HTR-8/SVneo (cell line): ENCODE results near the gene LRCH1.

Experiments used
- DNase-seq: peaks from one replicate; pipeline ENCODE4 v3.0.0; 2011; ENCODE audit warnings: low spot score, mixed read lengths; ENCODE audit not compliant: insufficient read length
- FAIRE-seq: peaks from 2 replicates; lab custom pipeline; 2011; peaks lifted over from hg19 to GRCh38; lab: Jason Lieb, UNC

The LRCH1 gene

DNA sequence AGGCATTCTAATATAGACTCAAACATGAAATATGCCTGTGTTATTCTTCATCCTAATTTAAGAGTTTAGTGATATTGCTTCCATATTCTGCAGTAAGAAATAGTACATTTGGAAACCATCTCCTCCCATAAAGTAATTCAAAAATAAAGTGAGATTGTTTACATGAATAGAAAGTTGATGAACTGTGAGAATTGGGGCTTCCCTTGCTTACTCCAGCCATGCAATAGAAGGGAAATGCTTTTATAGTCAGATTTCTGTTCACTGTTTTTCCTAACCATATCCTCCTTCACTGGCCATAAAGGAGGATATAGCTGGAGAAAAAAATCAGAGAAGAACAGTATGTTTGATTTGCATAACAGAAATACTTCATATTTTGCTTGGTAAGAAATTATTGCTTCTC, 7.8 kb downstream of the LRCH1 start:
- DNase-seq (no peak), FAIRE-seq (no peak)

GRCh38 chr13:46561286-46561685, 8.3 kb downstream of the LRCH1 start:
- FAIRE-seq (no peak), DNase-seq (no peak)

DNA sequence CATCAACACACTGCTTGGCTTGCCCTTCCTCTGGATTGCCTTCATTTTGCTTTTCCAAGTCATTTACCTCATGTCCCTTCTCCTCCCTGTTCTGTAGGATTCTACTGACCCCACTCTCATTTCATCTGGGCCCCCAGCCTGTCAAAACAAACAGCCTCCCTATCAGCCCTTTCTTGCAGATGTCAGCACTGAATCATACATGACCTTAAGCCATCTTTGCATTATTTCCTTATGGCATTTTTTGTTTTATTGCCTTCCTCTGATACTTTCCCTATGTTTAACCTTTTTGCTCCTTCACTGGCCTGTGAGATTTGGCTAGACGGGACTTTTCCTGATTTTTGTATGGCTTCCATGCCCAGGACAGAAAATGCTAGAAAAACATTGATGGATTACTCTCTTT, 8.7 kb downstream of the LRCH1 start:
- no peak for FAIRE-seq
- no peak for DNase-seq

DNA sequence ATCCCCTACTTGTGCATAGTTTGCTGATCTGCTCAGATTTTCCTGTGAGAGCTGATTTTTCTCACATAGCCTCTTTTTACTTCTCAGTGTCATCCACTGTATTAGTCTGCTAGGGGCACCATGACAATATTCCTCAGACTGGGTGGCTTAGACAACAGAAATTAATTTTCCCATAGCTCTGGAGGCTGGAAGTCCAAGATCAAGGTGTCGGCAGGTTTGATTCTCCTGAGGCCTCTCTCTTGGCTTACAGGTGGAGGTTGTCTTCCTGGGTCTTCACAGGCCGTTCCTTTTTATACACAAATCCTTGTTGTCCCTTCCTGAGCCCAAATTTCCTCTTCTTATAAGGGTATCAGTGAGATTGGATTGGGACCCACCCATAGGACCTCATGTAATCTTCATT, 9.2 kb downstream of the LRCH1 start:
- DNase-seq (no peak), FAIRE-seq (no peak)

GRCh38 chr13:46562581-46562980, 9.6 kb downstream of the LRCH1 start:
- no peak for FAIRE-seq
- DNase-seq, result no peak

GRCh38 chr13:46565808-46566750, 13.1 kb downstream of the LRCH1 start:
- no peak for FAIRE-seq
- DNase-seq, result no peak

DNA sequence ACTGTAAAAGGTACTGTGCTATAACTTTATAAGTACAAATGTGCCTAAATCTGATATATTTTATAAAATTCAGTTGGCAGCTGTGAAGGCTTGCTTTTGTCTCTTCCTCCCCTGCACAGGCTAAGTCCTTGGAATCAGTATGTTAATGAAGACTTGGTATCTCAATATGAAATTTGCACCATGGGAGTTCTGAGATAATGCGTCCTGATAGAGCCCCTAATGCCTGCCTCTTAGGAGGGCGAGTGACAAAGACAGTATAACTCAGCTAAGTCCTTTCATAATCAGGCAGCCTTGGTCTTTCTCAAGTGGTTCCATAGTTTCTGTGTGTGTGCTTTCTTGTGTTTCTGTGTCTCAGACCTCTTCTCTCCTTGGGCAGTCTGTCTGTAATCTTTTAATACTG, 14.7 kb downstream of the LRCH1 start:
- no peak for DNase-seq
- no peak for FAIRE-seq

DNA sequence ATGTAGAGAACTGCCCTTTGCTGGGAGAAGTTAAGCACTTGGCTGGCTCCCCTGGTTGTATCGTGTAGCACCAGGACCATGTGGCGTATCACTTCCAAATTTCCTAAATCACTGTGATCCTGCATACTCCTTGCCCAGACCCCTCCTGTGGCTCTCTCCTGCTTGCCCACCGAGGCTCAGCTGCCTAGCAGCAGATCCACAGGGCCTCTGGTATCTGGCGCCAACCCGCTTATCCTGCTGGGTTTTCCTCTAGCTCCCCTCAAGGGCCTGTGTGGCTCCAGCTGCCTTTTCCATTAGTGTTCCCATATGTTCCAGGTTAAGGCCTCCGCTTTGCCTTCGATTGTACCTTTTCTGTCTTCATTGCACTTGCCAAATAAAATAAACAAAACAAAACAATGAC, 16.5 kb downstream of the LRCH1 start:
- no peak for FAIRE-seq
- no peak for DNase-seq

DNA sequence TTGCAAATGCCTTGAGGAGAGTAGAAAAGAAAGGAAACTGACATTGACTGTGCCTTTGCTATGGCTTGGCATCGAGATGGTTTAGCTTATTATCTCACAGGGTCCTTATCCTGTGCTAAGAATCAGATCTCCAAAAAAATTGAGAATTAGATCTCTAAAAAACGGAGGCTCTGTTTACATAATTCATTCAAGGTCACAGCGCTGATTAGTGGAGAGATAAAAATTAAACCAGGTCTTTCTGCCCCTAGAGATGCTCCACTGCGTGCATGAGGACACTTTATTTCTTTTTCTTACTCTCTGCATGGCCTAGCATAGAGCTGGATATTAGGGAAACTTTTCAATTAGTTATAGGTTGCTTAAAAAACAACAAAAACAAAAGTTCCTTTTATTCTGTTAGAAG, 17.3 kb downstream of the LRCH1 start:
- FAIRE-seq (no peak), DNase-seq (no peak)

GRCh38 chr13:46571189-46571908, 18.4 kb downstream of the LRCH1 start:
- DNase-seq, result no peak

GRCh38 chr13:46571909-46572595, 19.1 kb downstream of the LRCH1 start:
- no peak for DNase-seq
- FAIRE-seq, result no peak

More at GRCh38 chr13:46571189-46571908, 18.4 kb downstream of the LRCH1 start:
- no peak for FAIRE-seq

GRCh38 chr13:46572752-46573431, 19.9 kb downstream of the LRCH1 start:
- FAIRE-seq, result no peak
- DNase-seq, result no peak

DNA sequence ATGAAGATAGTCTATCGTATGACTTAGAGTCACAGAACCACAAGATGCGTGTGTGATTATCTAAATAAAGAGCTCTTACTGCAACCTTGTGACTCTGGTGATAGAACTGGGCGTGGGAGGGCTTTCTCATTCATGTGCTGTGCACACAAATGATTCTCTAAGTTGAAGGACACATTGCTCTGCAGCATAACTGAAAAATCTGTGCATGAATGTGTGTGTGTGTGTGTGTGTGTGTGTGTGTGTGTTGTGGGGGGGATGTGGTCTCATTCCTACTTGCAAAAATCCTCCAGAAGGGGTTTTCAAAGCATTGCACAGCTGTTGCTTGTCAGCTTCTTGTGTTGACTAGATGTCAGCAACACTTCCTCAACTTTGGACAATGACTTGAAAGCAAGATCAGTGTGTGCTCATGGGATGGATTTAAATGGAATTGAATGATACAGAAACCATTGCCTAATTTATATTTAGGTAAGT, 22.4 kb downstream of the LRCH1 start:
- FAIRE-seq (no peak), DNase-seq (no peak)

DNA sequence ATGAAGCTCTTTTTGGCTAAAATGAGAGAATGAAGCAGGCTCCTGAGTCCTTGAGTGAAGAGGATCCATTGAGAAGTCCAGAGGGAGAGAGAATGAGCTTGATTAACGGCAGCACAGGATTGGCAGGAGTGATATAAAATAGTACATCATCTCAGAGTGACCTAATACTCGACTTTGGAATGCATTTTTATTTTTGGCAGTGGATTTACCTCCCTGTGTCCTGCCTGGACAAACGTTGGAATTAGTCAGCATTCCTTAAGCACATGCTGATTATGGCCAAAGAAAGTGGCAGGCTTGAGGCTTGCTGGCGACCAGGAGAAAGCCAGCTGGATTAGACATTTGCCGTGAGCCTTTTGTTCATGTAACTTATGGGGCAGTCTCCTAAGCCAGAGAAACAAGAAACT, 22.9 kb downstream of the LRCH1 start:
- DNase-seq, result no peak
- no peak for FAIRE-seq

DNA sequence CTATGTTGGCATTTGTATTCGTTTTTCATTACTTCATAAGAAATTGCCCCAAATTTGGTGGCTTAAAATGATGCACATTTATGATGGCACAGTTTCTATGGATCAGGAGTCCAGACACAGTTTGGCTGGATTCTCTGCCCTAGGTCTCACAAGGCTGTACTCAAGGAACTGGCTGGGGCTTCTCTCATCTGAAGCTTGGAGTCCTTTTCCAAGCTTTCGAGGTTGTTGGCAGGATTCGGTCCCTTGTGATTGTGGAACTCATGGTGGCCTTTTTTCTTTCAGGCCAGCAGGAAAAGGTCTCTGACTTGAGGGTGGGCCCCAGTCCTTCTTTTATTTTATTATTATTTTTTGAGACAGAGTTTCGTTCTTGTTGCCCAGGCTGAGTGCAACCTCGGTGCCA, 23.8 kb downstream of the LRCH1 start:
- FAIRE-seq (no peak), DNase-seq (no peak)

DNA sequence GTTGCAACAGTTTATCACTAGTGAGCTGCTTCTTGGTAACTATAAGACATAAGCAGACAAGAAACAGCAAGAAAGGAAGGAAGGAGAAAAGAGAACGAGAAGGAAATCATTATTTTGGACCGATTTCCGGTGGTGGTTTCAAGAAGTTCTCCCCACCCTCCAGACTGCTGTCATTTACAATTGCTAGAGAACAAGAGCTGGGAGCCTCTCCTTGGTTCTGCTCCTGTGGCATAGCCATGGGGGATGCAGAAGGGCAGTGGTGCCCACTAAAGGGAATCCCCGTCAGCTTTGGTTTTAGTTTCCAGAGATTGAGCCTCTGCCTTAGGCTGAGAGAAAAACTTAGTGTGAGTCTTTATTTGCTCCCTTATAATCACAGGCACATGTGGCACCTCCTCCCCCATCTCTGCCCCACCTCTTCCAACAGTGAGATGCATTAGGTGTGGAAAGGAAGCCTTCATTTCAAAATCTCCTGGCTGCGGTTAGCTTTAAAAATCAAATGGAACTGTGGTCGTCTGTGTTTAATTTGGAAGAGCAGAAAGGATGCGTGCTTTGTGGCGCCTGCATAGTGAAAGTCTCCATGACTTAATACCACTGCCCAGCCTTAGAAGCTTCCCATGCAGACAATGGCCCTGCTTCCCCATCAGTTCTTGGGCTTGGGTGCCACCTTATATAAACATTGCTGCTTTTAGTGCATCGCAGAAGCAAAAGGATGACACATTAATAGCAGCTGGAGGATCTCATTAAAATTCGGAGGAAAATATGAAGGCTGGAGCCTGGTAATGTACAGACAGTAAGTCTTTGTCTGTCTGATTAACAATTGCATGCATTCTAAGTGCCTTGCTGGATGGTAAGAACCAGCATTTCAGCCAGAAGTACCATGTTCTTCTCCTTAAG, 25.0 kb downstream of the LRCH1 start:
- no peak for FAIRE-seq
- DNase-seq, result no peak

- DNase-seq, result no peak
- no peak for FAIRE-seq
Observed at GRCh38 chr13:46578590-46578975, 25.6 kb downstream of the LRCH1 start.

DNA sequence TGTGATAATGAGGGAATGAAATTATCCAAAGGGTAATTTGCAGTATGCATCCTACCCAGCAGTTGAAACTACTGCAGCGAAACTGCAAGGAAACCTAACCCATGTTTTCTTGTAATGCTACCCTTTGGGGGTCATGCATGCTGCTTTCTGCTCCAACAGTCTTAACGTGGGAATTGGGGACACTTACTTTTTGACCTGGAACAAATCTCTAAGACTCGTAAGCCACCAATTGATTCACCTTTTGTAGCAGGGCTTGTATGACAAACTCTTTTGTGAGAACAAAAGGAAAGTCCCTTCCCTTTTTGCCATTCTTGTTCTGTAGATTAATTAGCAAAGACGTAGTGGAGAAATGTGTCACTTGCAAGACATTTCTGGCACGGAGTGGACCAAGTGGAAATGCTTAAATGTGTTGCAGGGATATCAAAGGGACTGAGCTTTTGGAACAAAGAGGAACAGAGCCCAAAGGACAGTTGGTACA, 27.4 kb downstream of the LRCH1 start:
- FAIRE-seq (no peak), DNase-seq (no peak)

- DNase-seq (no peak), FAIRE-seq (no peak)
Observed at GRCh38 chr13:46582190-46582589, 29.2 kb downstream of the LRCH1 start.
